NCI-H69 (cell line): ENCODE data around the gene KLF4.
A peak's percentile ranks its signal among the peaks of the same experiment; 100 is the strongest.

ENCODE experiments used
- DNase-seq: peaks from one replicate; lab custom pipeline; 2025; lab: John Stamatoyannopoulos, UW

The KLF4 gene

GRCh38 chr9:107447834-107448233, 41.7 kb downstream of the KLF4 start:
- DNase-seq = no peak

- DNase-seq = no peak
Measured at GRCh38 chr9:107447081-107447480, 42.5 kb downstream of the KLF4 start.

GRCh38 chr9:107446491-107446890, 43.1 kb downstream of the KLF4 start:
- no peak for DNase-seq

- DNase-seq = no peak
Measured at GRCh38 chr9:107443786-107444185, 45.8 kb downstream of the KLF4 start.

DNA sequence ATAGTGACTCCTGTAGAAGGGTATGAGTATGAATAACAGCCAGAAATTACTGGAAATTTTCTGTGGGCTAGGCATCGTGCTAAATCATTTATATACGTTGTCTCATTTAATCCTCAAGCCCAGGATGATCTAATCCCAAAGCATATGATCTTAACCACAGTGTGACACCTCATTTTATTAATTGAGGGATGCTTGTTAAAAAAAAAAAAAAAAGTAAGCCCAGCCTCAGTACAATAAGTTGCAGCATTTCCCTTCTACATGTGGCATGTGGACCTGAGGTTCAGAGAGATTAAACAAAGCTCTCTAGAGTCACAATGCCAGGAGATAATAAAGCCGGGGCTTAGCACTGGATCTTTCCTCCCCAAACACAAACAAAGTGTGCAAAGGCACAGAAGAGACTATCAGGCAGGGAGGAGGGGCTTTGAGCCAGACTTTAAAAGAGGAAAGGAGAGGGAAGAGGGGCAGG, 49.5 kb downstream of the KLF4 start:
- no peak for DNase-seq

DNA sequence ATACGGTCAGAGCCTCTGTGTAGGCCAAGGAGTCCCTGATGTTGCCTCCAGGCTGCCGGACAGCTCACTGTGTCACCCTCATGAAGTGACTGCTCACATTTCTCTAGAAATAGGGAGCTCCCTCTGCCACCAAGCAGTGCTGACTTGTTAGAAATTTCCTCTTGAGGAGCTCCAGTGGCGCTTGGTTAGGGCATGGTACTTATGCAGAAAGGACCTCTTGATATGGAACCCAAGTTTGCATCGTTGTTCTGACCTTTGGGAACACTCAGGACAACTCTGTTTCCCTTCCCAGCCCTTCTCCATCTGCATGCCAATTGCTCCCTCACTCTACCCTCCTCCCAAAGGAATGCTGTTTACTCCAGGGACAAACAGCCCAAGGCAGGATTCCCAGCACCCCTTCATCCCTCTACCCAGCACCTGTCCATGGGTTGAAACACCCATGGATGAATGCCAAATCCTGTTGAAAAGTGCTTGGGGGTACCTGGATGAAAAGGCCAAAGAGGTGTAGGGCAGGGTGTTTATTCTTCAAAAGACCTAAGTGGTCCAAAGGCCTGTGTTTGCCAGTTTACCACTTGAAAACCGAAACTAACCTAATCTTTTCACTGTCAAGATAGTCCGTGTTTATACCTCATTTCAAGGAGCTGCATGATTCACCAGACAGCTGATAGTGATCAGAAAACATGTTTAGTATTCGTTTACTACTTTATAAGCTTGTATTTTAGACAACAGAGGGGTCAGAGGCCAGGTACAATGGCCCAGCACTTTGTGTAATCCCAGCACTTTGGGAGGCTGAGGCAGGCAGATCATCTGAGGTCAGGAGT, 51.1 kb downstream of the KLF4 start:
- peak; percentile 58 for DNase-seq

DNA sequence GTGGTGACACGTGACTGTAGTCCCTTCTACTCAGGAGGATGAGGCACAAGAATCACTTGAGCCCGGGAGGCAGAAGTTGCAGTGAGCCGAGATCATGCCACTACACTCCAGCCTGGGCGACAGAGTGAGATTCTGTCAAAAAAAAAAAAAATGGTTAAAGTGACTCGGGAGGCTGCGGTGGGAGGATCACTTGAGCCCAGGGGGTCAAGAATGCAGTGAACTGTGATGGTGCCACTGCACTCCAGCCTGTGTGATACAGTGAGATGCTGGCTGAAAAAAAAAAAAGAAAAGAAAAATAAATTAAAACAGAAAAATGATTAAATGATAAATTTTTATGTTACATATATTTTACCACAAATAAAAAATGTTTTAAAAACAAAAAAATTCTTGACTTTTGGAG, 51.9 kb downstream of the KLF4 start:
- no peak for DNase-seq

DNA sequence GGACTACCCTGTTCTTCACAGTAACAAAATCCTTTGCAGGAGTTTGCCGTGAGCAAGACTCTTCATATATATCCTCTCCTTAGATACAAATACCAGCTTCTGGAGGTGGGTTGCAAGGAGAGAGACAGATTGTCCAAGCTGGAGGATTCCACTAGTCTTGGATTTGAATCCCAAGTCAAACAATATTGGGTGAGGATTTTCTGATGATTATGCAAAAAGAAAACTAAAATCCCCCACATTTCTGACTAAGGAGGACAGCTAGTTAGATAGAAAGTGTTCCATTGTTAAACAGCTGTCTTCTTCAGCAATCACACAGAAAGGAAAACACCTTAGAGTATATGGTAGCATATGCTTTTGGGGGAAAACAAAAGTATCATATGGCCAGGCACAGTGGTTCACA, 54.2 kb downstream of the KLF4 start:
- DNase-seq = no peak
